ENCODE results near the gene NET1.

The NET1 gene

GRCh38 chr10:5504146-5505072 is 92.1 kb downstream of the NET1 start:
- DNase-seq = no peak

- no peak for DNase-seq
Measured at GRCh38 chr10:5506246-5506645, 93.9 kb downstream of the NET1 start.

DNA sequence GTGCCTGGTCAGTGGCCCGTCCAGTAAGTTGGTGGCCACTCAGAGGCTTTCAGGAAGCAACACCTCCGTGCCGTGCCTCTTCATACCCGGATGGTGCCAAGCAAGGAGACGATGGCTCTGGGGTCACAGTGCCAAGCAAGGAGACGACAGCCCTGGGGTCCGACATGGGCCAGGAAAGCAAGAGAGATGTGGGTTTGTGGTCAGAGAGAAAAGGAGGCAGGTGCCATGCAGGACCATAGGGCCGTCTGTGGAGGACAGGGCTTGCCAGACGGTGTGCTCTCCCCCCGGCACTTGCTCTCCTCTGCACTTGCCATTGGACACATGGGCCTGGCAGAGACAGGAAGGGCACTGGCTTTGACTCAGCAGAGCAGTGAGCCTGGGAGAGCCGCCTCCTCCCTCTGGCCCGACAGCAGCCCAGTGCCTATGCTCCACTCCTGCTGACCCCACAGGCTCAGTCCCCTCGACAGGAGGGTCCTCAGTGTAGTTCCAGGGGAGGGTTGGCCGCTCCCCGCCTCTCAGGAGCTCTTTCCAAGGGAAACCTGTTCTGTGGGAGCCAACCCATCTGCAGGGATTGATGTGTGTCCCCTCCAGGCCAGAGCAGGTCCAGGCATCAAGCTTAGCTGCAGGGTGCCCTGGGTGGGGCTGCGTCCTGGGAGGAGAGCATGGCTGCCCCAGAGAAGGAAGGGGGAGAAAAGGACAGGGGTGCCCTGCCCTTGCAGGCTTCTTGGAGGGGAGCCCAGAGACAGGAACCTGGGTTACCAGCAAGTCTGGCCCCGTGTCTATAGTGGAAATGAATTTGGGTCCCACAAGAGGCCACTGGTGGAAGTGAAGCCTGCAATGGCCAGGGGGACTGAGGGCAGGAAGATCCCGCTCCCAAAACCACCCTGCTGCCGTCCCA is 94.6 kb downstream of the NET1 start:
- no peak for DNase-seq

DNA sequence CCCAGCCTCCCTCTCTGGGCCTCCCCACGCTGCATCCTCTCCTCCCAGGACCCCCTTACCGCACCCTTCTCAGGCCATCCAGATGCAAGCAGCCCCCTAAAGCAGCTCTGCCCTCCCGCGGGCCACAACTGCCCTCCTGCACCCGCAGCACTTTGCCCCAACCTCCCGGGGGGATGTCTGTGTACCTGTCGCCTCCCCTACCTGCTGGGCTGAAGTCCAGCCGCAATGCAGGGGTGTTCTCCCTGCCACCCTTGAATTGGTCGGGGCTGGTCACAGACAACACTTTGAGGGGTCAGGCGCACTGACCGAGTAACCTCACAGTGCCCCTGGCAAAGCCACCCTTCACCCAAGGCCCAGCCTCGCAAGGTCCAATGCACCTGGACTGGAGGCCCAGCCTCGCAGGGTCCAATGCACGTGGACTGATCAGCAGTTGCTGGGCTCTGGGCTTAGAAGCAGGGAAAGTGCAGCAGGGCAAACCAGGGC is 95.3 kb downstream of the NET1 start:
- DNase-seq = no peak

DNA sequence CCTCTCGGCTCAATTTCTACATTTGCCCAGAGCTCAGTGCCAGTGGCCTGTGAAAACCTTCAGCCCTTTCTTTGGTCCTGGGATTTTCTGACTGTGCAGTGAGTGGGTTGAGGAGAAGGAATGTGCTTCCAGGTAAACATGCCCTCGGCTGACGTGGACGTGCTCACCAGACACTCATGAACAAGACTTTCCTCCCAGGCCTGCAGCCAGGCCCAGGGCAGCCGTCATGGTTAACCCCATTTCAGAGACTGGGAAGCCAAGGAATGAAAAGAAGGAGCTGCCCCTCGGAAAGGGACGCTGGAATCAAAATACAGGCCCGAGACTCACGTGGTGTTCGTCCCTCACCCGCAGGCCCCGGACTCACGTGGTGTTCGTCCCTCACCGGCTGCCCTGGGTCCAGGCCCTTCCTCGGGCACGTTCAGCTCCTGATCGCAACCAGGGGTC is 95.8 kb downstream of the NET1 start:
- no peak for DNase-seq
